Stimulated activated CD4-positive, alpha-beta T cell treated with anti-CD3 and anti-CD28 coated beads, Interleukin-15, amount 100 ng/mL, for 48 hours (primary cell): ENCODE results near the gene VAV2.
"Not testable (repeated sequence)": the region's sequence is repeated elsewhere in the genome, so short reads cannot be mapped to it uniquely, and the experiment has no call there.

ENCODE experiments used
- DNase-seq, 2 donors: peaks; one replicate each; pipeline ENCODE4 v3.0.0-alpha.2; 2020; ENCODE audit warnings: low read depth in 2 of 2

The VAV2 gene

DNA sequence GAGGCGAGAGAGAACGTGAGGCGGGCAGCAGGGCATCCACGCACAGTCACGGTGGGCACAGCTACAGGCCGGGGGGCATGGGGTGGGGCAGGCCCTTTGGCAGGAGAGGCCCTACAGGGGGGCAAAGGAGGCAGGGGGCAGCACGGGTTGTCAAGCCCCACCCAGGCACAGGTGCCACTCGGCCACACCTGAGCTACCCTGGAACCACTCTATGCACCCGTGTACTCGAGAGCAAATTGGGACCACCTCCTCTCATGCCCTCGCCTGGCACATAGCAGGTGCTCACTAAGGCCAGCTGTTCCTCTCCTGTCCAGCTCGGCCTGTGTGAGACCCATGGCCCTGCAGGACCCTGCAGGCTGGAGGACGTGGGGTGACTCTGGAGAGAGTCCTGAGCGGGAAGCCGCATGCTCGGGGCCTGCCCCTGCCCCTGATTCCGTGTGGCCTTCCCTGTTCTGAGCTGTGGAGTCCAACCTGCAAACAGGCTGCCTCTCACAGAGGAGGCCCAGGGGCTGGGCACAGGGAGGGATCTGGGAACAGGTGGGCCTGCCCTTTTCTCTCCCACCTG lies 222.5 kb downstream of the VAV2 start:
- no peak for DNase-seq

DNA sequence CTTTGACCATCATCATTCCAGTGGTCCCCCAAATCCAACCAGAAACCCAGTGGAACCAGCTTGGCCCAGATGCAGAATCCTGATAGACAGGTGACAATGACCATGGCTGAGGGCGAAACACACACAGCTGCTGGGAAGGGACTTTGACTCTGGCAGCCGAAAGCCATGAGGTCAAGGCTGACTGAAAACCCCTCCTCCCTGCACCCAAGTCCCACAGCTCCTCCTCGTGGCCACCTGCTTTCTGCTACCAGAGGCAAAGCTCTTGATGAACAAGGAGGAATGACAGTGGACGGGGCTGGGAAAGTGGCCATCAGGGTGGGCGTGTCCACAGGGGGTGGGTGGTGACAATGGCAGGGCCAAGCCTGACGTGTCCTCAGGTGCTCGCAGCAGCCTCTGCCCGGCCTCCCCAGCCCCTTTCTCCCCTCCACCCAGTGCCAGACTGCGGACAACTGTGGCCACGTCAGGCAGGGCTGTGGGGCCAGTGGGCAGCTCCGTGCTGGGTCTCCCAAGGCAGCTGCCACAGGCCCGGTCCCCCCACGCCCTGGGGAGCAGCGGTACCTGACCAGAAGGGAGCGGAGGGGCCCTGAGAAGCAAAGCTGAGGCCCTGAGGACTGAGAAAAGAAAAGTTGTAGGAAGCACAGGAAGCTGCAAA lies 223.1 kb downstream of the VAV2 start:
- no peak for DNase-seq

DNA sequence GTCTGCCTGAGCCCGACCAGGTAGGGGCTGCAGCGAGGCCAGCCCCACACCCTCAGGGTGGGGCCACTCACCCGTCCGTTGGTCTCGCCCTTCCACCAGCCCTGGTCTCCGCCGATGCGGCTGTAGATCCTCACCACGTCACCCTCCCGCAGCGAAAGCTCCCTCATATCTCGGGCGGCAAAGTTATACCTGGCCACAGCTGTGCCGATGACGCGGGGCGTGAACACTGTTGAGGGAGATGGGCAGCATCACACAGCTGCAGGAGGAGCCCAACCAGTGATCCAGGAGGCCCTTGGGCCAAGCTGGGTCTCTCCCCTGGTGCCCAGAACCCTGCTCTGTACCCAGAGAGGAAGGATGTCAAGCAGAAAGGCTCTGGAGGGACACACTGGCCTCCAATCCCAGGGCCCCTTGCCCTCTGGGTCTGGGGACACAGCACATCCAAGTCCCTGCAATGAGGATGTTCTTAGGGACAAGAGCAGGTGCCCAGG lies 223.7 kb downstream of the VAV2 start:
- no peak for DNase-seq

DNA sequence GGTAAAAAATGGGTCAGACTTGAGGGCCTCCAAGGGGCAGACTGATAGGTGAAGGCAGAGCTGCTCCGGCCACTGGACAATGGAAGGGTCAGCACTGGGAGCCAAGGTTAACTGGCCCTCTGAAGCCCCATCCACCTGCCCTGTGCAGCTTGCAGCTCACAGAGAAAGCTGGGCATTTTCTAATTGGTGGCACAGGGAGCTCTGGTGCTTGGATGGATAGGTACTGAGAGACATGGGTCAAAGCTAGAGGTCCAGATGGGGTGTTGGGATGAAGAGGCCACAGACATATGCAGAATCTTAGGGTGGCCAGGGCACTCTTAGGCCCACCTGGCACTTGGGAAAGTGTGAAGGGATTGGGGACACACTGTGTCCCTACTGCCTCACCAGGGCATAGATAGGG lies 224.5 kb downstream of the VAV2 start:
- DNase-seq: no peak

DNA sequence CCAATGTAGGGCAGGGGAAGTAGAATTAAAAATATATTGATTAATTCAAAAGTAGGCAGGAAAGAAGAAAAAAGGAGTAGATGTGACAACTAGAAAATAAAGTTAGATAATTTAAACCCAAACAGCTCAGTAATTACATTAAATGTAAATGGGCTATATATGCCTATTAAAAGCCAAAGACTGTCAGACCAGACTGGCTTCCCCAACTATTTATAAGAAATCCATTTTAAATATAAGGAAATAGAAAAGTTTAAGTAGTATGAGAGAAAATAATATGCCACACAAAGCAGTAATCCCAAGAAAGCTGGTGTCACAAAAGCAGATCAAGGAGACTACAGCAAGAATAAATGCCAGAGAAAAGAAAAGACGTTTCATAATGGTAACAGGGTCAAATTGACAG lies 225.1 kb downstream of the VAV2 start:
- no peak for DNase-seq

DNA sequence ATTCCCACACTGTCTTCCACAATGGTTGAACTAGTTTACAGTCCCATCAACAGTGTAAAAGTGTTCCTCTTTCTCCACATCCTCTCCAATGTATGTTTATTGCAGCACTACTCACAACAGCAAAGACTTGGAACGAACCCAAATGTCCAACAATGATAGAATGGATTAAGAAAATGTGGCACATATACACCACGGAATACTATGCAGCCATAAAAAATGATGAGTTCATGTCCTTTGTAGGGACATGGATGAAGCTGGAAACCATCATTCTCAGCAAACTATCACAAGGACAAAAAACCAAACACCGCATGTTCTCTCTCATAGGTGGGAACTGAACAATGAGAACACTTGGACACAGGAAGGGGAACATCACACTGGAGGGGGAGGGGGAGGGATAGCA lies 225.9 kb downstream of the VAV2 start:
- not testable (repeated sequence) for DNase-seq

DNA sequence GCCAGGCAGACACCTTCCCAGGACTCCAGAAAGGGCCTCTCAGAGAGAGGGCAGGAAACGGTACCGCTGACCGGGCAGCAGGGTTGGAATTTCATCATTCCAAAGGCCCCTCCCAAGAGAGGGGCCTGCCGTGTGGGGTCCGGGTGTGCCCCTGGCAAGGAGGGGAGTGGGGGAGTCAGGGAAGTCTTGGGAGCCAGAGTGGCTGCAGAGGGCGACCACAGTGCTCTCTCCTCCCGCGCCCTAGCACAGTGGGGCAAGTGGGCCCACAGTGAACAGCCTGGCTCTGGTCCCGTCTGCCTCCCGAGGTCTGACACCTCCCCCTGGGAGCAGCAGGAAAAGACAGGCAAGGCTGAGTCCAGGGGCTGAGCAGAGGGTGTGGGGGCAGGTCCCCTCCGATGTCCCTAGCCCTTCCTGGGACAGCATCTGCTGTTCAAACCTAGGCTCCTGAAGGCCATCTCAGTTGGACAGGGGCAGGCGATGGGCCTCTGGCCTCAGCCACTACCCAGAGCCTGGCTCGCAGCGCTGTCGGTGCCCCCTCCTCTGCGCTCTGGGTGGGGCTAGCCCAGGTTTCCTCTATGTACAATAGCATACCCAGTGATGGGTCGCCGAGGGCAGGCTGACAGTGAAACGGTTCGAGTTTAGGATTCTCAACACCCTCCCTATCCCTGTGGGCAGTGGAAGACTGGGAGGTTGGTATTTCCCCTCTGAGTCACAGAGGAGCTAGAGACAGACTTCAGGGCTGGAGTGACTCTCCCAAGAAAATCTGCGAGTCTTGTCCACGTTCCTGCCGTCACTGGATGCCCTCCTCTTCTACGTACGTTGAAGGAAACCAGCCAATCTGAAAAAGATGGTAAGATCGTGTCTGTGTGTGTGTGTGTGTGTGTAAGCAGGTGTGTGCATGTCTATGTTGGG lies 228.6 kb downstream of the VAV2 start:
- DNase-seq: no peak

DNA sequence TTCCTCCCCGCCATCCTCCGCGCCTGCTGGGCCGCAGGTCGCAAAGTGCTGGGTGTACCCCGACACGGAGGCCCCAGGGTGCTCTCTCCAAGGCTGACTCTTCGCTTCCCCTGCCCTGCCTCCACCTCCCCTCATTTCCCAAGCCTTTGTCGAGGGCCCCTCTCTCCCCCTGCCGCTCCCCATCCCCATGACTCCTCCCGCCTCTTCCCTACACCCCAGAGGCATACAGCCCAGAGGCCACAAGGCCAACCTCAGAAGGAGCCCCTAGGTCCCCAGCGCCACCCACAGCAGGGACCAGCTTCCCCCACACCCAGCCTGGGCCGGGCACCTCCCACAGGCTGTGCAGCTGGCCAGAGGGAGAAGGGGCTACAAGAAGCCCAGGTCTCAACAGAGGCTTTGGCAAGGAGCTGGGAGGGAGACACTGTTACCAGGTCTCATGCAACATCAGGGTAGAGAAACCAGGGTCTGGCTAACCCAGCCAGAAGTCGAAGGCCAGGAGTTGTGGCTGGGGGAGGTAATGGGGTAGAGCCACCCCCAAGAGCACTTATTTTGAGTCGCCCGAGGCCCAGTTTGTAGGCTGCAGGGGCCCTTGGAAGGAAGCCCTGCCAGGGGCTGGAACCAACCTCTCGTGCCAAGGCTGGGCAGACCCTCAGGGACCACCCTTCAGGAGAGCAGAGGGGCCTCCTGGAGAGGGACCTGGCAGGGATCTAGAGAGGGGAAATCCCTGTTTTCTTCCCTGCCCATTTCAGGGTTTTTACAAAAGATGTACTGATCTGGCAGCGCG lies 229.4 kb downstream of the VAV2 start:
- DNase-seq: no peak

DNA sequence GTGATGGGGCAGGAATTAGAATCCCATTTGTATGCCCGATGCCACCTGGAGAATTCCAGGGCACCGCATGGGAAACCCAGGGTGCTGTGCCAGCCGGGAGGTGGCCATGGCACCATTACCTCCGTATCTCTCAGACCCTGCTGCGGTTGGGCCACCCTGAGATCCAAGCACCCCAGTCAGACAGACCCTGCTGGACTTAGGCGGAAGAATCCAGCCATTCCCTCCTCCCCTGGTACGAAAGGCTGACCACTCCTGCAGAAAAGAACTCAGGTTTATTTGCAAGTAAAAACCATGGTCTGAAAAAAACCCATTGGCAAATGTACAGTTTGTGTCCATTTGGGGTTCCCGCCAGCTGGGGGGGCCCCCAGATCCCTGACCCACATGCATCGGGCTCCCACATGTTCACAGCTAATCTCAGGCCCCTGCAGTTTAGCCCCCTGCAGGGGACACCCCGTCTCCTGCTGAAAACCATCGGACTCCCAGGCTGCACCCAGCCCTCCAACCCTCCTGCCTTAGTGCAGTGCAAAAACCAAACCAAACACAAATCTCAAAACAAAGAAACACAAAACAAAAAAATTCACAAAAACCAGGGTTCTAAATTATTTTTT lies 230.4 kb downstream of the VAV2 start:
- DNase-seq: no peak

DNA sequence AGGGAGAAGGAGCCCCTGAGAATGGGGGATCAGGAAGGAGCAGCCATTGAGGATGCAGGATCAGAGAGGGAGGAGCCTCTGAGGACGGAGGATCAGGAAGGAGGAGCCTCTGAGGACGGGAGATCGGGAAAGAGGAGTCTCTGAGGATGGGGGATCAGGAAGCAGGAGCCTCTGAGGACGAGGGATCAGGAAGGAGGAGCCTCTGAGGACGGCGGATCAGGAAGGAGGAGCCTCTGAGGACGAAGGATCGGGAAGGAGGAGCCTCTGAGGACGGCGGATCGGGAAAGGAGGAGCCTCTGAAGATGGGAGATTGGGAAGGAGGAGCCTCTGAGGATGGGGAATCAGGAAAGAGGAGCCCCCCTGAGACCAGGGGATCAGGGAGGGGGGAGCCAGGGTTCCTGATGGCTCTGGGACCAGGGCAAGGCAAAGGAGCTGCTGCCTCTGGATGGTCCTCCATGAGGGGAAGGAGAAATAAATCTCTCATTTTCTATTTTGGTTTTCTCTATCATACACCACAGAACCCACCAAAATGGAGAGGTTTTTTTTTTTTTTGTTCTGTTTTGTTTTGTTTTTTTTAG lies 231.3 kb downstream of the VAV2 start:
- no peak for DNase-seq

DNA sequence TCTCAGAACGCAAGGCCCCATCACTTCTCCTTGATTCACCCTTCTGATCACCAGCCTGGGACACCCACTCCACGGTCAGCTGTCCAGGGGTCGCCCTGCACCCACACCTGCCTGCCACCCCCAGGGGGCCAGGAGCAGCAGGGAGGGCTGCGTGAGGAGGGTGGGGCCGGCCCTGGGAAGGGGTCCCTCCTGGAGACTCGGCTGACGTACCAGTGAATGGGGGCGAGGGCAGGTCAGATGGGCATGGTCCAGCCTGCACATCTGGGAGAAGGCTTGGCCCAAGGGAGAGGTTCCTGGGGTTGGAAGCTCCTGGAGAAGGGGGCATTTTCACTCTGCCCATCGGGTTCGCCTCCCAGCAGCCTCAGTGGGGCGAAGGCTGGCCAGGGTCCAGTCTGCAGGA lies 232.2 kb downstream of the VAV2 start:
- DNase-seq: no peak

DNA sequence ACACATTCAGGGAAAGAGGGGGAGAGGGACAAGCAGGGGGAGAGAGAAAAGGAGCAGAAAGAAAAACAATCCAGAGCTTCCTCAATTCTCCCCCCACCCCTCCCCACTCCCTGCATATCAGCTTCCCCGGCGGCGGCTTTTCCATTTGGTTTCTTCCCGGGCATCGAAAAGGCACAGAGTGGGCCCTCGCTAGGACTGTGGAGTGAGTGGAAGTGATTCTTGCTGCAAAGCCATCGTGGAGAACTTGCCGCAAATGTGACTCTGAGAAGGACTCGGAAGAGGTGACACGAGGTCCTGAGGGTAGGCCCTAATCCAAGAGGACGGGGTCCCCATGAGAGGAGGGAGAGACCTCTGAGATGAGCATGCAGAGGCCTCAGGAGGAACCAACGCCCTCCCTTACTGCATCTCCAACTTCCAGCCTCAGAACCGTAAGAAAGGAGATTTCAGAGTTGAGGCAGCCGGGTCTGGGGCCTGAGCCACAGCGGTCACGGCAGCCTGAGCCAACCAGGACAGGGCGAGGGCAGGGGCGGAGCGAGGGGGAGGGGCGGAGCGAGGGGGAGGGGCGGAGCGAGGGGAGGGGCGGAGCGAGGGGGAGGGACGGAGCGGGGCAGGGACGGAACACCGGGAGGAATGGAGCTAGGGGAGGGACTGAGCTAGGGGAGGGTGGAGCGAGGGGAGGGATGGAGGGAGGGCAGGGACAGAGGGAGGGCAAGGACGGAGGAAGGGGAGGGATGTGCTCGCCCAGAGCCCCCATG lies 232.8 kb downstream of the VAV2 start:
- no peak for DNase-seq

DNA sequence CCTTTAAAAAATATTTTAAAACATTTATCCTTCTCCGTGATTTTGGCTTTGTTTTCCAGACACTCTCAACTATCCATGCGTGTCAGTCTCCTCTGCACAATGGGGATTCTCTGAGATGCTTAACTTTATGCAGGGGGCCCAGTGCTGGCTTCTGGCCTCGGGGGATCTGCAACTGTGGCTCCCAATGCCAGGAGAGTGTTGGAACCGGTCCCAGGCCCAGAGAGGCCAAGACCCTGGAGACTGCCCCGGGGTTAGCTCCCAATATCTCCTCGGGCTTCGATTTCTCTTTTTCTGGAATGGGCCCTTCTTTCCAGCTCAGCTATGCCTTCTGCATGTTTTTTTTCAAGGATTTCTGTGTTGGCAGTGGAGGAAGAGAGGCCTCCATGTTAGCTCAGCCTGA lies 233.9 kb downstream of the VAV2 start:
- DNase-seq: no peak

DNA sequence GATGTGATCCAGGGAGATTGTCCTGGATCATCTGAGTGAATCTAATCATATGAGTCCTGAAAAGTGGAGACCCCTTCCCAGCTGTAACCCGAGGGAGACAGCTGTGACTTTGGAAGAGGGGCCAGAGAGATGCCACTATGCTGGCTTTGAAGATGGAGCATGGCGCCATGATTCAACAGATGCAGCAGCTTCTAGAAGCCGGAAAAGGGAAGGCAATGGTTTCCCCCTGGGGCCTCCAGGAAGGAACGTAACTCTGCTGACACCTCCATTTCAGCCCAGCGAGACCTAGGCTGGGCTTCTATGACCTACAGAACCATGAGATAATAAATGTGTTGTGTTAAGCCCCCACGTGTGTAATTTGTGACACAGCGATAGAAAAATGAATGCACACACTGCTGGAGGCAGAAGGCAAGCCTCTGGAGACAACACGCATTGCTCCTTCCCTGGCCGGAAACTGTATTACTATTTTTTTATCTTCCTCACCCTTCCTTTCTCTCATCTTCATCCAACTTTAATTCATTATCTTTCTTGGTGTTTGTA lies 237.4 kb downstream of the VAV2 start:
- no peak for DNase-seq

DNA sequence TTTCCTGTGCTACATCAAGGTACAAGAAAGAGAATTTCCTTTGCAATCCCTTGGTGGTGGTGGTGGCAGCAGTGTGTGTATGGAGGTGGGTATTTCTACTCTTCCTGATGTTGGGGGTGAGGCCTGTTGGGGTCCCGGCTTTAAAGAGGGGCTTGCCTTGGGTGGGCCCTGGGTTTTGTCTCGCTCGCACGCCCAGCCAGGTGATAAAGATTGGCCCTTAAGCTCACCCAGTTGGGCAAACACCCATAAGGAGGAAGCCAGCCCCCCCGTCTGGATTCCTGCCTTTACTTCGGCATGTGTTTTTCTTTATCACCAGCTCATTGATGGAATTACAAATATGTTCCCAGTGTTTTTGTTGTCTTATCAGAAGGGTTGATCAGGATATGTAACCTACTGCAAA lies 237.9 kb downstream of the VAV2 start:
- no peak for DNase-seq

DNA sequence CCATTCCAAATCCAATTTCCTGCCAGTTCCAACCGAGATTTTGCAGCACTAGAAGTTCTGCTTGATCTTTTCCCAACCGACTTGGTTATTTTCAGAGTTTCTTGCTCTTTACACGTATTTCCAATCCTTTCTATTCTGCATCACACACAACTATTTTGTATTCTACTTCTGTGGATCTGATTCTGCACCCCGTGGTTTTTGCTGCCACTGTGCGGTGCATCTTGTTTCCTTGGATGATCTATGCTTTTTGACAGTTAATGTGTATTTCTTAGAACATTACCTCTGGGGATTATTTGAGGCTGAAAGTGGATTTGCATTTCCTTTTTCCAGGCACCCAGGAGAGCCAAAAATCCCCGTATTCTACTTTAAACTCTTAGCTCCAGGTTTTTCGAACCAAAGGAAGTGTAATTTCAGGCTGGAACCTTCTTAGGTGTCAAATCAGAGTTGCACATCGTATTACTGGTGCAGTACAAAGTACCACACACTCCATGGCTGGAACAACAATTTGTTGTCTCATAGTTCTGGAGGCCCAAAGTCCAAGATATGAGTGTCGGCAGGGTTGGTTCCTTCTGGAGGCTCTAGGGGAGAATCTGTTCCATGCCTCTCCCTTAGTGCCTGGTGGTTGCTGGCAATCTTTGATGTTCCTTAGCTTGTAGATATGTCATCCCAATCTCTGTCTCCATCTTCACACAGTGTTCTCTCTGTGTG lies 239.2 kb downstream of the VAV2 start:
- no peak for DNase-seq

DNA sequence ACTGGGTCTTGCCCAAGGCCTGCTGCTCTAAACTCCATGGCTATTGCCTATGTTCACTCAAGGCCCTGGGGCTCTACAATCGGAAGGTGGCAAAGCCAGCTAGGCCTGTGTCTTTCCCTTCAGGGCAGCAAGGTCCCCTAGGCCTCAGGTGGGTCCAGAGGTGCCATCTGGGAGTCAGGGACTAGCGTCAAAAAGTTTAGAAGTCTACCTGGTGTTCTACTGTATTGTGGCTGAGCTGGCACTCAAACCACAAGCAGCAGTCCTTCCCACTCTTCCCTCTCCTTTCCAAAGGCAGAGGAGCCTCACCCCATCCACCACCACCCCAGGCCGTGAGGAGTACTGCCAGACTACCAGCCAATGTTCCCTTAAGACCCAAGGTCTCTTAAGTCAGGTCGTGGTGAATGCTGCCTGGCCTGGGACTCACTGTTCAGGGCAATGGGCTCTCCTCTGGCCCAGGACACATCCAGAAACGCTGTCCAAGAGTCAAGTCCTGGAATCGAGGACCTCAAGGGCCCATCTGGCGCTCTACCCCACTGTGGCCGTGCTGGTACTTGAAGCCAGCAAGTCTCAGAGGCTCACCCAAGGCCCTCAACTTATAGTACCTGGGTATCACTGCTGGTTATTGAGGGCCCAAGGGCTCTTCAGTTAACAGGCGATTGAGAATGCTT lies 241.0 kb downstream of the VAV2 start:
- DNase-seq: no peak

DNA sequence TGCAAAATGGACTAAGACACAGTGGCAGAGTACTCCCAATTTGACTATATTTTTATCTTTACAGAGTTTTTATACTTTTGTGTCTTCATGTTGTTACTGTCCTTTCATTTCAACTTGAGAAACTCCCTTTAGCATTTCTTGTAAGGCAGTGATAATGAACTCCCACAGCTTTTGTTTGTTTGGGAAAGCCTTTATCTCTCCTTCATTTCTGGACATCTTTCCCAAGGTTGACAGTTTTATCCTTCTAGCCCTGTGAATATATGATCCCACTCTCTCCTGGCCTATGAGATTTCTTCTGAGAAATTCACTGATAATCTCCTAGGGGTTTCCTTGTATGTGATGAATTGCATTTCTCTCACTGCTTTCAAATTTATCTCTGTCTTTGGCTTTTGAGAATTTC lies 244.8 kb downstream of the VAV2 start:
- DNase-seq: no peak

DNA sequence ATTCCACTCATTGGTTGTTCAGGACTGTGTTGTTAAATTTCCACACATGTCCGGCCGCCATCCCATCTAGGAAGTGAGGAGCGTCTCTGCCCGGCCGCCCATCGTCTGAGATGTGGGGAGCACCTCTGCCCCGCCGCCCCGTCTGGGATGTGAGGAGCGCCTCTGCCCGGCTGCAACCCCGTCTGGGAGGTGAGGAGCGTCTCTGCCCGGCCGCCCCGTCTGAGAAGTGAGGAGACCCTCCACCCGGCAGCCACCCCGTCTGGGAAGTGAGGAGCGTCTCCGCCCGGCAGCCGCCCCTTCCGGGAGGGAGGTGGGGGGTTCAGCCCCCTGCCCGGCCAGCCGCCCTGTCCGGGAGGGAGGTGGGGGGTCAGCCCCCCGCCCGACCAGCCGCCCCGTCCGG lies 247.6 kb downstream of the VAV2 start:
- not testable (repeated sequence) for DNase-seq
